Stimulated activated naive CD4-positive, alpha-beta T cell (primary cell): Measurements from ENCODE around the gene KCNMA1.
"Not testable (repeated sequence)": the region's sequence is repeated elsewhere in the genome, so short reads cannot be mapped to it uniquely, and the experiment has no call there.

Experiments used
- DNase-seq, 6 experiments: peaks; one replicate each; lab custom pipeline; 2025; lab: John Stamatoyannopoulos, UW

KCNMA1 gene

DNA sequence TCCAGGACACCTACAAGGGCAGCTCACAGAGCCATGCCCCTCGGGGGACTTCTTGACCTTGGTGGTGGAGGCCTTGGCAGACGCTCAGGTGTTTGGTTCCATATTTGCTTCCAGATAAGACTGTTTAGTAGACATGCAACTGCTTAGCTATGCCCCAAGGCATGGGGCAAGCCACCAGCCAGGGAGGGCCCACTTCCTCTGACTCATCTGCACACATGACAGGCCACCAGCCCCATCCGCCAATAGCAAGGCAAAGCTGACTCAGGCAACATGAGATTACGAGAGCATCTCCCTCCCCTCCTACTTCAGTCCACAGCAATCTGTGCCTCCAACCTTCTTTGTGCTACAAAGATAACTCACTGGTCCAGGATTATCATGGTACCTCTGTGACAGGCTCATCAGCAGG, 54.9 kb downstream of the KCNMA1 start:
- no peak for DNase-seq

DNA sequence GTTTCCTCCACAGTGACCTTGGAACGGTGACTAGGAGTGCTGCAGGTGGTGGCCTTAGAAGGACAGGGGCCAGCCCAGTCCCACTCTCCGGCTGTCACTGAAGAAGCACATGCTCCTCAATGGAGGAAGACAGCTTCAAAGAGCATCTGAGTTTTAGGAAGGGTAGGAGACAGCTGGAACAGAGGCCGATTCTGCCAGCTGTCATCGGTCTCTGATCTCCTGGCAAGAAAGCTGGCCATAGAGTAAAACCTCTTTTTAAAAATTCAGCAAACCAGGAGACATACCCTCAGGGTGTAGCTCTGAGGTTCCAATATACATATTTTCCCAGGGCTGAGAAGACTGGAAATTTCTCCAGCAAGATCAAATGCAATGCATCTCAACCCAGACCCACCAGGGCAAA, 55.9 kb downstream of the KCNMA1 start:
- DNase-seq: no peak

DNA sequence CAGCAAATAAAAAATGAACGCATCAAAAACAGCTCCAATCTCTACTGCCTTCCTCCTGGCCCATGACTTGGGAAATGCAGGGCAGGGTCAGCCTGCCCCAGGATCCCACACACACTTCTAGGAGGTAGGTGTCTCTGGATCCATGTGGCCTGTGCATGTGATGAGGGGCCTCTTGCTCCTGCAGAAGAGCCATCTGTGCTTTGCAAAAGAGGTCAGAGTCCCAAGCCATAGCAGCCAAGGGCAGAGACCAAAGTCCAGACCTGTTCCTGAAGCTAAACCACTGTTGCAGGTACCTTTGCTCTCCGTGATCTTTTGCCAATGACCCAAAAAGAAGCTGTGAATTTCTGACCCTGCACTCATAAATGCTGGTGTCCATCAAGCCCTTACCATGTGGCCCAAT, 57.1 kb downstream of the KCNMA1 start:
- no peak for DNase-seq

DNA sequence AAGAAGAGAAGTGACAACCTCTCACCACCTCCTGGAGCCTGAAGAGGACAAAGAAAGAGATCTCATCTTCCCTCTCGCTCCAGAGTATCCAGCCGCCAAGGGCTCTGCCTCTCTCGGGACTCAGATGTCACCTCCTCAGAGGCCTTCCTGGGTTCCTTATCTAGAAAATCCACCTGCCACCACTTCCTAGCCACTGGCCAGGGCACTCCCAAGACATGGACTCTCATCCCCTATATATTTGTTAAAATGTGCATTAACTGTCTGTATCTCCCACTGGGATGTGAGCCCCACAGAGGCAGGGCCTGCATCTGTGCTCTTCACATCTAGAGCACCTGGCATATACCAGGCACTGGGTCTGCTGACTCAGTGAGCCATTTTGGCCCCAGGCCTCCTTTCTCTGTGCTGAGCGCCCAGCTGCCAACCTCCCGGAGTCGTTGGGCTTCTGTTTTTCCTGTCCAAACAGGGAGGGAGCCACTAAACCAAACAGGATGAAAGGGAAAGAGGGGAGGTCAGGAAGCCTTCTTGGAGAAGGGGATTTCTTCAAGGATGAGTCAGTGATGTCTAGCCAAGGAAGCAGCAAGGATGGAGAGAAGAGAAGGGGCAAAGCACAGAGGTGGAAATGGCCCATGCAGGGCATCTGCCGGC, 58.9 kb downstream of the KCNMA1 start:
- no peak for DNase-seq

DNA sequence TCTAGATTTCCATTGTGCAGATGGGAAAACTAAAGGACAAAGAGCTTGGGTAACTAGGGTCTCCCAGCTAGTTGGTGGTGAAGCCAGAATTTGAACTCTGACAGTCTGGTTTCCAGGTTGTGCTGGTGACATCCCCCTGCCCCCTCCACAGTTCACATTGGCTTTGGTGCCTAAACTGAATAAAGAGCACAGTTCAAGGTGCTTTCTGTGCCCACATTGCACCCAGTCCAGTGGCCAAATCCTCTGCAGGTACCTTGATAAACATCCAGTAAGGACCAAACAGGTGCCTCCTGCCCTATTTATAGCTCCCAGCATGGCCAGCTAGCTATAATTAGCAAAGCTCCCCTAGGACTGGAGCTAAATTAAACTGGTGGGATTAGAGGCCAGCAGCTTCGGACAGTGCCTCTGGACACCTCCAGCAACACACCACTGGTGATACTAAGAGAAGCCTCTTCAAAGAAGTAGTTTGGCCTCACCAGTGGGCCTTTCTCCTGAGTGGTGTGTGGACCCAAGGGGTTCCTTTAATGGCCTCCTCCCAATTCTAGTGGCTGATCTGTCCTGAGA, 59.9 kb downstream of the KCNMA1 start:
- no peak for DNase-seq

DNA sequence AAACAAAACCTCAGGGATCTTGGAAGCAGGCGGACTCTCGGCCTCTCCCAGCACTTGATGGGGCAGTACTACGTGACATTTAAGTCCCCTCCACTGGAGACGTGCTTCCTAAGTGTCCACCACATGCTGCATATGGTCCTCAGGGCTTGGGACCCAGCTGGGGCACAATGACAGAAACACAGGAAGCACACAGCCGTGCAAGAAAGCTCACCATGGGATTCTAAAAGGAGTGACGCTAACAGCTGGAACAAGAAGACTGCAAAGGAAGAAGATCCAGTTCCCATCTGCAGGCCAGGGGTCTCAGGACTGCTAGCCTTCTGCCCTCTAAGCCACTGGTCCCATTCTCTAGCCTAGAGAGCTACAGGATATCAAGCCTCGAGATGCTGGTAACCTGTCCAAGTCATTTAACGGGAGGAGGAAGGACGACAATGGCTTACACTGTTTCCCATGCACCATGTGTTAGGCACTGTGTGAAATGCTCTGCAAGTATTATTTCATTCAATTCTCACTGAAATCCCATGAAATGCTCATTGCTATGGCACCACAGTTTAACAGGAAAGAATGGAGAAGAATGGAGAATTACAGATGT, 61.1 kb downstream of the KCNMA1 start:
- no peak for DNase-seq

DNA sequence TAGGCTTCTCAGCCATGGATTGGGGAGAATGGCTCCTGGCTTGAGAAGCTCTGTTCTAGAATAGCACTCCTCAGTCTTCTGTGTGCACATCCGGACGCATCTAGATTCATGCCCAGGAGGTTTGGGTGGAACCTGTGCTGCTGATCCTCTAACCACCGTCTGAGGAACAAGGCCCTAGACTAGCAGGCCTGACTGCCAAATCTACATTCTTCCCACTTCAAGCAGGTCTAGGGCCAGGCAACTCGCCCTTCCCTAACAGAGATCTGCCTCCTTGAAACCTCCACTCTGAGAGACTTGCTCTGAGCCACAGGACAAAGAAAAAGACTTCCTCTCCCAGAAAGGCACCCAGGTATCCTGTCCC, 61.6 kb downstream of the KCNMA1 start:
- no peak for DNase-seq

DNA sequence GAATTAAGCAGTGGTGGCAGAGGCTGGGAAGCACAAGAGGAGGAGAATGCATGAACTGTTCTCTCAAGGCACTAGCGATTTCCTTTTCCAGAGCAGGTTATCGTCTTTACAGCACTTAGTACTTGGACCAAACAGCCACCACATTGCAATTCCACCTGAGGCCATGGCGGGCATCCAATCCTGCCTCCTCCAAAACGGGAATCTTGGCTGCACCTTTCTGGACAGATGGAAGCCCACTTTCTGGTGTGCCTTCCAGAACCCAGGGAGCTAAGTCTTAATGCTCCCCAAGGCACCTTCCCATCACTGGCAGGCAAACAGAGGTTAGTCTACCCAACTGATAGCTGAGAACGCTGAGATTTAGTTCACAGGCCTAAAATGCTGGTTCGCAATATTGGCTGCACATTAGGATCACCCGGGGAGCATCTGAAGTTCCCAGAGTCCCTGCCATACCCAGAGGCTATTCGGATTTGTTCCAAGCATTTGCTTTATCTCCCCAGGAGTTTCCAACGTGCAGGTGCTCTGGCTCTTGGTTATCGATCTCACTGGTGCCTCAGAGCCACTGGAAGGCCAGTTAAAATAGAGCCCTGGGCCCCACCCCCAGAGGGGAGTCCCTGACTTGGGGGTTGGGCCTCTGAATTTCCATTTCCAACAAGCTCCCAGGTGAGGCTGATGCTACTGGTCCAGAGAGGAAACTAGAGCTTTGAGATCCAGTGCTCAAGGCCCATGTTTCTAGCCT, 62.2 kb downstream of the KCNMA1 start:
- no peak for DNase-seq

DNA sequence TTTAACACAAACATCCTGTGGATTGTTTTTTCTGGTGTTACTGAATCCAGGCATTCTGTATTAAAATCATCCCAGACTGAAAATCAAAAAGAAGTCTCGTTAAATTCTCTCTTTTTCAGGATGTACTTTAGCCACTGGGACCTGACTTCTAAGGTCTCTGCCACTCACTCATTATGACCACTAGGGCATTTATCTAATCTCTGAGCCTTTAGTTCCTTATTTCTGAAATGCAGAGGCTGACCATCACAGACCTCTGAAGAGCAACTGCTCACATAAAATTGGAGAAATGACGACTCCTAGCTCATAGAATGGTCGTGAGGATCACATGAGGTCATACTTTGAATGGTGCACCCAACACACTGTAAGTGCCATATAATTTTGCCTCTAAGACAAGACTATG, 63.2 kb downstream of the KCNMA1 start:
- no peak for DNase-seq

DNA sequence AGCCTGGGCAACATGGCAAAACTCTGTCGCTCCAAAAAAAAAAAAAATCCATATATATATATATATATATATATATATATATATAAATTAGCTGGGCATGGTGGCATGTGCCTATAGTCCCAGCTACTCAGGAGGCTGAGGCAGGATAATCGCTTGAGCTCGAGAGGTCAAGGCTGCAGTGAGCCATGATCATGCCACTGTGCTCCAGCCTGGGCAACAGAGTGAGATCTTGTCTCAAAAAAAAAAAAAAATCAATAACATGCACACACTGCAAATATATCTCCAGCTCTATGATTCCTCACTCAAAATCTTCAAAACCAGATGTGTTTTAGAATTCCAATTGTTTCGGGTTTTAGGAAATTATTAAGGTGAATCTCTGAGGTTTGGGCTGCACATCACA, 65.1 kb downstream of the KCNMA1 start:
- not testable (repeated sequence) for DNase-seq

DNA sequence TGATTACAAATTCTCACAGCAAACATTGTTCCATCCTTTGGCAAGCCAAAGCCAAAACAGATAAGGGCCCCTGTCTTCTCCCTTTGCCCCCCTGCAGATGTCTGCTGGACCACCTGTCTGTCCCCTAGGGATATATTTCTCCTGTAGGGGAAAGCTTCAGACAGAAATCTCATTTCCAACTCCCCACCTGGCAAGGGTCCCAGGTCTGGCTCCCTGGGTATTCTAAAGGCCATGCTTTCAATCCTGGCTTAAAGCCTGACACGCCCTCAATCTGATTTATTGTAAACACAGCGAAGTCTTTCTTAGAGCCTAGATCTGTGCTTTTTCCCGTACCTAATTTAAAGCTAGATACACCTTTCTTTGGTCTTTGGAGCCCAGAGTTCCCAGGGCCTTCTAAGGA, 66.1 kb downstream of the KCNMA1 start:
- no peak for DNase-seq

DNA sequence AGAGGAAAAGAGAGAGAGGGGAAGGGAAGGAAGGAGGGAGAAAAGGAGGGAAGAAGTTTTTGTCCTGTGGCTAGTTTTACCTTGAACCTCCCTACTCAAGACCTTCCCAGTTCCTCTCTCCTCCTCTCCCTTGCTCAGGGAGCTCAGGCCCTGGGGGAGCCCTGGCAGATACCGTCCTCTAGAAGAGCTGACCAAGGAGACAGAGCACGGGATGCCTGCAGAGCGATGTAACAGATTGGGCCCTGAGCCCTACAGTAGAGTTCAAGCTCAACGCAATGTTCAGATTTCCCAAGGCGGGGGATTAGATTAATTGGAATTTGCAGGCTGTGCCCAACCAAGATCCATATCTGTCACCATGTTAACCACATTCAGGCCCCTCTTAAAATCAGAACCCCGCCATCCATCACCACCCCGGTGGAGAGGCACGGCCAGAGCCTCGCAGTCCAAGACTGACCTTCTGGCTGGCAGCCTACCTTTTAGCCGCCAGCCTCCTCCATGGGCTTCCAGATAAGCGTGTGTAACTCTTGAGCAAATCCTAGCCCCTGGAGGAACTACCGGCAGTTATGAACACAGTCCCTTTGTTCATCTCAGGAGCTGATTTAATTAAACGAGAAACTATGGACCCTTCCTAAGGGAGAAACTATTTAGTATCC, 70.6 kb downstream of the KCNMA1 start:
- no peak for DNase-seq

DNA sequence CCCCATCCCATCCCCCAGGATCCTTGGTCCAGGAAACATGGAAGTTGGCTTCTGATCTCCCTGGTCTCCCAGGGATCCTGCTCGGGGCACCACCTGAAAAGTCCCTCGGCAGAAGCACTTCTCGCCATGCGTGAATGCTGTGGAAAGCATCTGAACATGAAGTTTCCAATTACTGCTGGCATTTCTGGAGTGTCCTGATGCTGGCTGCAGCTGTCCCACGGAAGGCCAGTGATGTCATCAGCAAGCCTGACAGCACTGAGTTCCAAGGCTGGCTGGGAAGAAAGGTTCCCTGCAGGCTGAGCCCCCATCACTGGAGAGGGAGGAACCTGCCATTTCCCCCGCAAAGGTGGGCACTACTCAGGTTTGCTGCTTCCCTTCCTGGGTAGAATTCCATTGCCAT, 71.4 kb downstream of the KCNMA1 start:
- no peak for DNase-seq

DNA sequence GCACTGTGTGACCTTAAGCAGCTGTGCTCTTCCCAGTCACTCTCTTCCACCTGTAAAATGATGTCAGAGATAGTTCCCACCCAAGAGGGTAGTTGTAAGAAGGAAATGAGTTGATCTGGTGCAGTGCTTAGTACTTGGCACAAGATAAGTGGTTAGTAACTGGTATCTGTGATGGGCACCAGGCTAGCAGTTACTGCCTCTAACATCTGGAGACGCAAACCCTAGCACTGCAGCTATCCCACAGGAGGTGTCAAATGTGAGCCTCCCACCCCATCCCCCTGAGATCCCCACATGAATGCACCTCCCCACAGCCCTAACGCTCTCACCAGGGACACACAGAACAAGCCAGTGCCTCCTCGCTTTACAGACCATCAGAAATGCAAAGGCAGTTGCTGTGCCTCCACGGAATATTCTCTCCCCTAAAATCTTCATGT, 72.0 kb downstream of the KCNMA1 start:
- DNase-seq: no peak

DNA sequence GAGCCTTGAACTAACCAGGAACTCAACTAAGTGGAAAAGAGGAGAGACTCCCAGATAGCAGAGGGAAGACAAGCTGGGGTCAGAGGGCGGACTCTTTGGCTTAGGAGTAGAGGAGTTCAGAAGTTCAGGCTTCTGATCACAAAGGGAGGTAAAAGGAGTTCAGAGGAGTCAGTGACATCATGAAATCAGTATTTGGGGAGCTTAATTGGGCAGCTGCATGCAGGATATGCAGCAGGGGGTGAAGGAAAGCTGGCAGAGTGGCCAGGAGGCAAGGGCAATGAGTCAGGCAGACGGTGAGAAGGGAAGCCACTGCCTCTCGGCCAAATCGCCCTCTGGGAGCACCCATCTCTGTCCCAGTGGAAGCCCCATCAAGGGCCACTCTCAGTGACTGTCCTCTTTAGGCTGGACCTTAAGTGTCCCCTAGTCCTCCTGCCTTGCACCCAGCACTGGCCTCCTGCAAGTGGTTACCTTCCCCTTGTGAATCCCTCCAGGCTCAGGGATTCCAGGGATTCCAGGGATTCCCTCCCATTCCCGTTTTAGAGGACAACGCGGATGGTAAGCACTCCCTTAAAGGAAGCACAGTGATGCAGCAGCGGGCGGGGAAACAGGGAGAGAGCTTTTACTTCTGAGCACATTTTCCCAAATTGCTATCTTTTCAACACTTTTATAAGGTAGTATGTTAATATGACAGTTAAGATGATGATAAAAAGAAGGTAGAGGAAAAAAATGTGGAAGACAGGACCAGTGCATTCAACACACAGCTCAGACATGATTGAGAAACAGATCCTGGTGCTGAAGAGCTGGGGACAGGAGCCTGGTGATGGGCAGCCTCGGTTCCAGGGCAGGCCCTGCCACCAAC, 72.6 kb downstream of the KCNMA1 start:
- no peak for DNase-seq

DNA sequence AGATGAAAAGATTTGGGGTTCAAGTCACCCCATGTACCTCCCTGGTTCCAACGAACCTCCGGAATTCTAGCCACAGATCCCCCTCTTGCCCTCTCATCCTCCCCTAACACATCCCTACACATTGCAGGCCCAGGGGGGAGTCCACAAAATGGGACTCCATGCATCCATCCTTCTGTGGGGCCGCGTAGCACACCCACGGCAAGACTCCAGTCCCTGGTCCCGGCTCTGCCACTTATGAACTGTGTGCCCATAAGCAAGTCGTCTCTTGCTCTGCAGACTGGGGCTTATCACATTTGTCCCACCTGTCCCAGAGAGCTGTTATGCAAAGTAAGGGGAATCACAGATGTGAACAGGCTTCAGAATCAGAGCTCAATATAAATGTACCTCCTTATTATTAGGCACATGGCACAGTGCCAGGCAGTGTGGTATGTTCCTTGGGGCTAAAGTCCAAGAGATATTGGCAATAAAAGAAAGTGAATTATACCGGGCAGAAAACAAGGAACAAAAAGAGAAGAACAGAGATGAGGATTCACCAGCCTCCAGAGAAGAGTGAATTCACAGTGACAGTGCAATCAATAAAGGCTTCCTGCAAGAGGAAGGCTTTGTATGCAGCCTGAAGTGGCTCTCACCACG, 73.9 kb downstream of the KCNMA1 start:
- no peak for DNase-seq

DNA sequence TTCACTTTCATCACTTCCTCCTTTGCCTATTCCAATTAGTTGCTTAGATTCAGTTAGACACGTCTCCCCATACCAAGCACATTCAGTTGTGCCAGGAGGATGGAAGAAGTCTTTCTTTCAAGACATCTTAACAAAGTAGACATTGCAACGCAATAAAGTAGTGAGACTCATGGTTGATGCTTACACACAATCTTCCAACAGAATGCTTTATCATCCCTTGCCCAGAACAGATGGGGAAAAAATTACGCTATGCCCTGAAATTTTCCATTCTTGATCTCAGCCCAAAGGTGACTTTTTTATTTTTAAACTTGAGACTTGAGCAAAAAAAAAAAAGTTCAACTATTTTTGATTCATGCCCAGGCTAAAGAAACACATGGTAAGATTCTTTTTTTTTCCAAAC, 74.9 kb downstream of the KCNMA1 start:
- DNase-seq: no peak

DNA sequence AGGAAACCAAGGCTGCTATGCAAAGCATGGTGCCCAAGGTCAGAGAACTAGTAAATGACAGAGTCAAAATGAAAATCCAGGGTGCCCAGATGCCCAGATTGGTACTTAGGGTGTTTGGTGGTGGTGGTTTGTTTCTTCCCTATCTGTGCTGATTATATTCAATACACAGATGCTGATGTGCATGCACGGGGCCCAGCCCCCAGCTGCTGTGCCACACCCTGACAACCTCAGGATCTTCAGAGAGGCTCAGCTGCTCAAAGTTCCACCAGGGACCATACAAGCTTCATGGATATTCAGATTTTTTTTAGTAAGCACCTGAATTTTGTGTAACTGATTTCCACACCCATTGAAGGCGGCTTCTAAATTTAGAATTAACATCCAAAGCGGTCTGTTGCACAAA, 75.6 kb downstream of the KCNMA1 start:
- DNase-seq: no peak

DNA sequence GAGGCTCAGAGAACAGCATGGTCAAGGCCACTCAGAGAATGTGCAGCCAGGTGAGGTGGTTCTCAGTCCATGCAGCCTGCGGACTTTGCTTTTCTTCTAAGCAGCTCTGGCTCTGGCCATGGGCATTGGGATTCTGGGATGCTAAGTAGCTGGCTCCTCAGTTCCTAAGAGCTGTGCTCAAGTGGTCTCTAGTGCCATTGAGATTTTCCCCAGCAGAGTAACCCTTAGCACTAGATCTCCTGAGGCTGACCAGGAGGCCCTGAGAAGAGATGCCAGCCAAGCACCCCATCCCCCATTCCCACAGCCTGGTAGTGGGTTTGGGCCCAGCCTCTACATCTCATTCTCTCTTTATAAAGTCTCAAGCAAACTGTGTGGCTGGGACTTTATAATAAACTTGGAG, 77.1 kb downstream of the KCNMA1 start:
- no peak for DNase-seq

DNA sequence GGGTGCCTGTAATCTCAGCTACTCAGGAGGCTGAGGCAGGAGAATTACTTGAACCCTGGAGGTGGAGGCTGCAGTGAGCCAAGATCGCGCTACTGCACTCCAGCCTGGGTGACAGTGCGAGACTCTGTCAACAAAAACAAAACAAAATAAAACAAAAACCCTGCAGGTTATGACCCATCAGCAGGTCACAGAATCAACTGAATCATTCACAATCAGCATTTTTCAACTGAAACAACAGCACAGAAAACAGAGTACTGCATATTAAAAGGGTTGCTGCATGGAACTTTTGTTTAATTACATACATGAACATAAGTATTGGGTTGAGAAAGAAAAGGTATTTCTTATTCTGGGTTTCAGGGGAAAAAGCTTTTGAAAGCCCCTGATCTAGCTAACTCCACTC, 77.6 kb downstream of the KCNMA1 start:
- DNase-seq: no peak

DNA sequence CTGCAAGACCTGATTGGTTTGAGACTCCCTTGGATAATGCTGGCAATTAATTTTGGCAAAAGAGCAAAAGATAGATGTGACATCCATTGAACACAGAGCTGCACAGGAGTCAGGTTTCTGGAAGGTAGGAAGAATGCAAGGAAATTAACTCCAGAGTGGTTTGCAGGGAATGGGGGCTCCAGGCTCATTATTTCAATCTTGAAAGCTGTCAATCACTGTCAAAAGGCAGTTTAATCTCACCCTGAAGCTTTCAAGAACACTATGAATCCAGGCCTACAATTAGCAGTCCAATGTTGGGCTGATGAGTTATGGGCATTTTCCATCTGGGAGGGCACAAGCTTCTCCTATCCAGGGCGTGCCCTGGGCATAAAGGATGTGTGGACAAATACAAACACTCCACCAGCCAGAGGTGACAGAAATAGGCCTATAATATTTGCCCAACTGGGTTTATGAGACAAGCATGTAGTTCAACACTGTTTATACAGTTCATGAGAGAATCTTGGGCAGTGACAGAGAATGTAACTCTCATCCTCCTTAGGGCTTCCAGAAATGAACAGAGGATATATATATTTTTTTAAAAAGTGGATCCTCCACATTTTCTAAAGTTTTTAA, 80.5 kb downstream of the KCNMA1 start:
- no peak for DNase-seq
